ENCODE measurements around the gene TFR2. TPM values are rescaled to one million over a fixed set of nuclear protein-coding genes. Genes with fewer than 3 reads are reported as not detected.

Gene TFR2
- total RNA-seq, 1 donor from 2014 or later, result 5.9 TPM

DNA sequence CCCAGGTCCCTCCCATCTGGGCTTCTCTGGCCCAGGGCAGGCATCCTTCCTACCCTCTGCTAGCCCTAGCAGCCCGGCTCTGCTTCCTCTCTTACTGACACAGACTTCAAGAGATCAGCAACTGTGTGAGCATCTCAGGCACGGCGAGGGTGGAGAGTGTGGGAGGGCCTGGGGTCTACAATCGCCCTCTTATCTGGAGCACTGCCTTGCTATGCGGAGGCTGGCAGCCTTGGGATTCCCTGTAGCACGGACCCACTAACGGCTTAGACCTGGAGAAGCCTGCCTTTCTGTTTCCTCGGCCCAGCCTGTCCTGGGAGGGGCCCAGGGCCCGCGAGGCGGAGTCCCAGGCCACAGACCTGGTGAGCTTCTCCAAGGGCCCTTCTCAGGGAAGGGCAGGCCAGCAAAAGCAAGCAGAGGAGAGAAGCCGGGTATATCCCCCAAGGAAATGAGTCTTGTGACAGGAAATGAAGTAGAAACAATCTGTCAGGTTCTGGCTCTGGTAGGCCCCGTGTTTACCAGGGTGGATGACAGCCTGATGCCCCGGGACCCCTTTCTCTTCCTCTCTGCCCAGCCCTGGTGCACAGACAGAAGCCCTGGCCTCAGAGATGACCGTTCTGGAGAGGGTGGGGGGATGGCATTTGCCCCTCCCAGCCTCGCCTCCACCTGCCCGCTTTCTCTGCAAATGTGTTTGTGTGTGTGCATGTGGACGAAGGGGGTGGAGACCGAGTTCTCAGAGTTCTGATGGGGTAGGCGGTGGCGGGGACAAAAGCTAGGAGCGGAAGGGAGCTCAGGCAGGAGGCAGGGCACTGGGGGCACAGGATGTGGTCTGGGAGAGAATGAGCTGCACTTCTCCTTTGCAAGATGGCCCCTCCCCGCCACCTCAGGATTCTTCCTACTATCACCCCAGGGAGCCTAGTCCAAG is 58.0 kb downstream of the TFR2 start:
- no peak overlapping the region for H3K4me3 ChIP-seq (ENCODE audit: low read depth, low read length)
- TF ChIP-seq, protein P1, sequence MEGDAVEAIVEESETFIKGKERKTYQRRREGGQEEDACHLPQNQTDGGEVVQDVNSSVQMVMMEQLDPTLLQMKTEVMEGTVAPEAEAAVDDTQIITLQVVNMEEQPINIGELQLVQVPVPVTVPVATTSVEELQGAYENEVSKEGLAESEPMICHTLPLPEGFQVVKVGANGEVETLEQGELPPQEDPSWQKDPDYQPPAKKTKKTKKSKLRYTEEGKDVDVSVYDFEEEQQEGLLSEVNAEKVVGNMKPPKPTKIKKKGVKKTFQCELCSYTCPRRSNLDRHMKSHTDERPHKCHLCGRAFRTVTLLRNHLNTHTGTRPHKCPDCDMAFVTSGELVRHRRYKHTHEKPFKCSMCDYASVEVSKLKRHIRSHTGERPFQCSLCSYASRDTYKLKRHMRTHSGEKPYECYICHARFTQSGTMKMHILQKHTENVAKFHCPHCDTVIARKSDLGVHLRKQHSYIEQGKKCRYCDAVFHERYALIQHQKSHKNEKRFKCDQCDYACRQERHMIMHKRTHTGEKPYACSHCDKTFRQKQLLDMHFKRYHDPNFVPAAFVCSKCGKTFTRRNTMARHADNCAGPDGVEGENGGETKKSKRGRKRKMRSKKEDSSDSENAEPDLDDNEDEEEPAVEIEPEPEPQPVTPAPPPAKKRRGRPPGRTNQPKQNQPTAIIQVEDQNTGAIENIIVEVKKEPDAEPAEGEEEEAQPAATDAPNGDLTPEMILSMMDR (conservative IDR thresholded peaks at IDR 0.05; ENCODE audit: low read depth, low read length), result no peak
- DNase-seq (ENCODE audit: low read depth), result no peak

DNA sequence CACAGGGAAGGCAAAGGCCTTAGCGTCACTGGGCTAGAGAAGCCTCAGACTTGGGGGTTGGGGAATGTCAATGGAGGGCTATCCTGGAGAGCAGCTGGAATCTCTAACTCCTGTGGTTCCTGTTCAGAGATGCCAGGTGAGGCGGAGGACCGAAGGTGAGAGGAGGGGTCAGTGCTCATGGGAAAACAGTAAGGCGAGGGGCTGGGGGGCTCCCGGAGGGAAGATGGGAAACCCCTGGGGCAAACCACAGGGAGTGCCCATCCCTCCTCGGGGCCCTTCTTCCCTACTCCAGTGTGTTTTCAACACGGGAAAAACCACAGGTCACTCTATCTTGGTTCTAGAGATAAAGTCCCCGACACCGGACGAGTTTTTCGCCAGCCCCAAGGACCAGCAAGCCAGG is 58.7 kb downstream of the TFR2 start:
- no peak for DNase-seq (ENCODE audit: low read depth)
- TF ChIP-seq, protein P1 (conservative IDR thresholded peaks at IDR 0.05; ENCODE audit: low read depth, low read length), result no peak
- no peak overlapping the region for H3K4me3 ChIP-seq (ENCODE audit: low read depth, low read length)

DNA sequence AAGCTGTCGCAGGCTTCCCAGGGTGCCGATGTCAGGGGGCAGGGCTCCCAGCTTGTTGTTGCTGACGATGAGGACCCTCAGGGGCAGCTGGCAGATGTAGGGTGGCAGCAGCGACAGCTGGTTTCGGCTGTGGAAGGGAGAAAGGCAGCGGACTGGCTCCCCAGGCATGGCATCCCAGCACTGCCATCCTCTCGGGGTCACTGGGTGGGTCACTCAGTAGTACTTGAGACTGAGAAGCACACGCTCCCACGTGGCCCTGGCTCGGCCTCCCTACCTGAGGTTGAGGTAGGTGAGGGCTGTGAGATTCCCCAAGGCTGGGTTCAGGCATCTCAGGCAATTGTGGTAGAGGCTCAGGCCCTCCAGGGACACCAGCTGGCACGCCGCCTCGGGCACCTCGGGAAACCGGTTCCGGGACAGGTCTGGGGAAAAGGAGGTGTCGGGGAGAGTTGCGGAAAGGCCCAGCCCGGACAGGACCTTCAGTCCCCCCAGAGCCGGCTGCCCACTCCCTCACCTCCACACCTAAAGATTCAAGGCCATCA is 59.2 kb downstream of the TFR2 start:
- TF ChIP-seq, protein P1 (conservative IDR thresholded peaks at IDR 0.05; ENCODE audit: low read depth, low read length), result no peak
- no peak overlapping the region for H3K4me3 ChIP-seq (ENCODE audit: low read depth, low read length)
- DNase-seq (ENCODE audit: low read depth), result no peak

DNA sequence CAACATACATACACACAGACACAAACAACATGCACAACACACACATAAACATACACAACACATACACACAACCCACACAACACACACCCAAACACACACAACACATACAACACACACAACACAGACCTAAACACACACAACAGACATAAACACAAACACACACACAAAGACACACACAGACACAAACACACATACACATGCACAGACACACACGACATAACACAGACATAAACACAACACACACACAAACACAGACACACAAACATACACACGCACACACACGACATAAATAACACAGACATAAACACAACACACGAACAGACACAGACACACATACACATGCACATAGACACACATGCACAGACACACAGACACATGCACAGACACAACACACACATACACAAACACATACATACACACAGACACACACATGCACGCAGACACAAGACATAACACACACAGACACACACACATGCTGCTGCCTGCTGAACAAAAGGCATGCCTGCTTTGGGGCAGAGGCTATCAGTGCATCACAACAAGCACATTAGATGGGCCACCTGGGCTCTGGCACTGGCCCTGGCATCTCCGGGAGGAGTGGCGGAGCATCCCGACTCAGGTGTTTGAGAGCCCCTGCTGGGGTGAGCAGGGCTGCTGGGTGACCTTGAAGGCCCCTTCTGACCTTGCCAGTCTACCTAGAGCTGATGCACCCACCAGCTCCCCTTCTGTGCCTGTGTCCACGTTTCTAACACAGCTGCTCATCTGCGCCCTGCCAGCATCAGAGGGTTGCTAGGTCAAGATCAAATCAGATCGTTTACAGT is 60.7 kb downstream of the TFR2 start:
- H3K4me3 ChIP-seq (ENCODE audit: low read depth, low read length), result no peak overlapping the region
- TF ChIP-seq, protein P1 (conservative IDR thresholded peaks at IDR 0.05; ENCODE audit: low read depth, low read length), result no peak
- no peak for DNase-seq (ENCODE audit: low read depth)

DNA sequence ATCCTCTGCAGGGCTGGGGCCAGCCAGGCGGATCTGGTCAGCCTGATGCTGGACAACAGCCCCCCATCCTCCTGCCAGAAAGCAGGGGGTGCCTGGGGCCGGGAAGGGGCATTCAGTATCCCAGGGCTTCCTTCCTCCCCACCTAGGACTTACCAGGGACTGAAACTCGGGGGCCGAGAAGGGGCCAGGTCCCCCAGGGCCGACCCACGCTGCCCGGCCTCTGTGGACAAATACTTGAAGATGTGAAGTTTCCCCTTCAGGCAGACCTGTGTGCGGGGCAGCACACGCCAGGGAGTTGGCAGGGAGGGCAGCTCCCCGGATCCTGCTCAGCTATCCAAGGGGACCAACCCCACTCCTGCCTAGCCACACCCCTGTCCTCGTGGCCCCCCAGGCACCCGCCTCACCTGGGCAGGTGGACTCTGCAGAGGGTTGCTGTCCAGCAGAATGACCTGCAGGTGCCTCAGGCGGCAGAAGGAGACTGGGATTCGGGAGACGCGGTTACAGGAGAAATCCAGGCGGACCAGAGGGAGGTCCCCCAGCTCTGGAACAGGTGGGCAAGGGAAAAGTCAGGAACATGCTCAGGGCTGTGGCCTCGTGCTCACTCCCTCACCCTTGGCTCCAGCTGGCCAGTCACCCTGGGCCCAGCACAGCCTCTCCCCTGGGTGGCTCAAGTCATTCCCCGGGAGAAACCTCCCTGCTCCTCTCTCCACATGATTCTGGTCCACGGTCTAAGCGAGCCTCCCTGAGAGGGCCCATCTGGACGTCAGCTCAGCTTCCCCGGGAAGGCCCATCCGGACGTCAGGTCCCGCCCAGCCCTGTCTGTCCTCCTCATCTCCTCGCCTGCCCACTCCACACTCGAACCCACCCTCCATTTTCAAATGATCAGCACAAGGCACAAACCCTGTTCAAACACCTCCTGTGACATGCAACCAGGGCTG is 62.8 kb downstream of the TFR2 start:
- TF ChIP-seq, protein P1 (conservative IDR thresholded peaks at IDR 0.05; ENCODE audit: low read depth, low read length), result no peak
- DNase-seq (ENCODE audit: low read depth), result no peak
- H3K4me3 ChIP-seq (ENCODE audit: low read depth, low read length), result no peak overlapping the region

DNA sequence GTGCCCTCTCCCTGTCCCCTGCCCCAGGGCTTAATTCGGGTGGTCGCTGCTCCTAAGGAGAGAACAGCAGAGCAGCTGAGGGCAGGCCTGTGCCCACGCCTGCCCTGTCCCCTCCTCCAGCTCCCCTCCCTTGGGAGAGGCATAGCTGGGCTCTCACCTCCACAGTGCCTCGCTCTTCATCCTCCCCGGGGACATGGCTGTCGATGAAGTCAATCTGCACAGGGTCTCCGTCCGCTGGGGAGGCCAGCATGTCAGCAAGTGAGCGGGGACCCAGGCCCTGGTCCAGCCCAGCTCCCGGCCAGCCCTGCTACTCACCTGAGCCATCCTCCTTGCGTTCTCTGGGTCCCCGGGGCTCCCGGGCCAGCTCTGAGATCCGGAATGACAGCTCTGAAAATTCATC is 63.8 kb downstream of the TFR2 start:
- no peak for DNase-seq (ENCODE audit: low read depth)
- no peak overlapping the region for H3K4me3 ChIP-seq (ENCODE audit: low read depth, low read length)
- TF ChIP-seq, protein P1 (conservative IDR thresholded peaks at IDR 0.05; ENCODE audit: low read depth, low read length), result no peak

Data from epithelial cell of proximal tubule (primary cell).